HG03103 (cell line): ENCODE results near the gene SLC22A23.

Experiments
- ATAC-seq: cut with Tn5 transposase; IDR thresholded peaks from one replicate; pipeline ENCODE4 v1.9.1; 2021; ENCODE audit warnings: low read depth; ENCODE audit not compliant: unreplicated experiment

The SLC22A23 gene

GRCh38 chr6:3291346-3291745, 165.5 kb downstream of the SLC22A23 start:
- ATAC-seq = no peak

- ATAC-seq = no peak
Measured at GRCh38 chr6:3290931-3291211, 166.0 kb downstream of the SLC22A23 start.

- ATAC-seq = no peak
Measured at GRCh38 chr6:3290149-3290930, 166.5 kb downstream of the SLC22A23 start.

GRCh38 chr6:3289664-3290055, 167.2 kb downstream of the SLC22A23 start:
- no peak for ATAC-seq

- no peak for ATAC-seq
Measured at GRCh38 chr6:3288711-3289663, 167.9 kb downstream of the SLC22A23 start.

- ATAC-seq = no peak
Measured at GRCh38 chr6:3287976-3288707, 168.7 kb downstream of the SLC22A23 start.

GRCh38 chr6:3287308-3287707, 169.5 kb downstream of the SLC22A23 start:
- no peak for ATAC-seq

GRCh38 chr6:3286641-3287171, 170.1 kb downstream of the SLC22A23 start:
- no peak for ATAC-seq

- ATAC-seq = no peak
Measured at GRCh38 chr6:3285732-3286131, 171.1 kb downstream of the SLC22A23 start.

- ATAC-seq = no peak
Measured at GRCh38 chr6:3285049-3285639, 171.7 kb downstream of the SLC22A23 start.

- ATAC-seq = no peak
Measured at GRCh38 chr6:3284436-3284876, 172.4 kb downstream of the SLC22A23 start.

GRCh38 chr6:3283641-3284435, 173.0 kb downstream of the SLC22A23 start:
- ATAC-seq = no peak

GRCh38 chr6:3283241-3283640, 173.6 kb downstream of the SLC22A23 start:
- ATAC-seq = no peak

- ATAC-seq = no peak
Measured at GRCh38 chr6:3282476-3283236, 174.2 kb downstream of the SLC22A23 start.

- no peak for ATAC-seq
Measured at GRCh38 chr6:3281631-3282475, 175.0 kb downstream of the SLC22A23 start.

- ATAC-seq = no peak
Measured at GRCh38 chr6:3280866-3281465, 175.9 kb downstream of the SLC22A23 start.

- ATAC-seq = no peak
Measured at GRCh38 chr6:3280091-3280490, 176.8 kb downstream of the SLC22A23 start.

- ATAC-seq = no peak
Measured at GRCh38 chr6:3278691-3279090, 178.2 kb downstream of the SLC22A23 start.
